Coronary artery (tissue), 2 donors: Measurements from ENCODE around the gene SNX19.
A peak's percentile ranks its signal among the peaks of the same experiment; 100 is the strongest.

Experiments used
- DNase-seq: peaks from one replicate; pipeline ENCODE4 v3.0.0-alpha.2; 2017; ENCODE audit warnings: low spot score
- H3K27ac ChIP-seq, 2 donors: fragments of 200-600 bp; sonication (generic); one replicate each; pipeline ENCODE4 v1.5.1; 2016 to 2019
- H3K4me3 ChIP-seq: fragments of 200-600 bp; sonication (generic); 2 replicates; pipeline ENCODE4 v1.5.1; 2016; ENCODE audit warnings: mild to moderate bottlenecking, moderate library complexity
- CTCF ChIP-seq: fragments of 200-600 bp; sonication (generic); IDR thresholded peaks from one replicate; pipeline ENCODE4 v1.5.1; 2019; ENCODE audit warnings: antibody characterized with exemption

SNX19 gene

GRCh38 chr11:130897262-130898182 is 18.8 kb downstream of the SNX19 start:
- Histone ChIP-seq H3K4me3 (peak overlapping the region; percentile 52), H3K27ac (peak overlapping the region; percentile 90 to 94)
- no peak for TF ChIP-seq CTCF
- DNase-seq = peak; percentile 97

- no peak for DNase-seq
- peak overlapping the region; percentile 90 to 94 for H3K27ac ChIP-seq
- no peak overlapping the region for H3K4me3 ChIP-seq
- peak; percentile 84 for TF ChIP-seq CTCF
Measured at GRCh38 chr11:130894322-130895025, 21.8 kb downstream of the SNX19 start.

GRCh38 chr11:130892861-130893260 is 23.4 kb downstream of the SNX19 start:
- DNase-seq = no peak
- H3K4me3 ChIP-seq = no peak overlapping the region
- H3K27ac ChIP-seq = peak overlapping the region; percentile 31 to 59
- no peak for TF ChIP-seq CTCF

- Histone ChIP-seq H3K27ac (peak overlapping the region; percentile 59 to 80), H3K4me3 (no peak overlapping the region)
- DNase-seq = no peak
- TF ChIP-seq CTCF = no peak
Measured at GRCh38 chr11:130891326-130891725, 25.0 kb downstream of the SNX19 start.

- Histone ChIP-seq H3K4me3 (no peak overlapping the region), H3K27ac (no peak overlapping the region)
- no peak for TF ChIP-seq CTCF
- no peak for DNase-seq
Measured at GRCh38 chr11:130890039-130890745, 26.1 kb downstream of the SNX19 start.

GRCh38 chr11:130888790-130889189 is 27.5 kb downstream of the SNX19 start:
- no peak overlapping the region for H3K4me3 ChIP-seq
- H3K27ac ChIP-seq = no peak overlapping the region
- DNase-seq = no peak
- TF ChIP-seq CTCF = no peak
